Lung (tissue), 12 donors: Measurements from ENCODE around the gene IKBKG. TPM values are rescaled to one million over a fixed set of nuclear protein-coding genes. Genes with fewer than 3 reads are reported as not detected.
A peak's percentile ranks its signal among the peaks of the same experiment; 100 is the strongest.
"Not testable (repeated sequence)": the region's sequence is repeated elsewhere in the genome, so short reads cannot be mapped to it uniquely, and the experiment has no call there.

ENCODE experiments used
- ATAC-seq: fragments of 200-7000 bp; cut with Tn5 transposase; one replicate; pipeline ENCODE4 v1.9.1; 2020; ENCODE audit warnings: moderate number of reproducible peaks; ENCODE audit not compliant: insufficient read depth, low FRiP score
- DNase-seq, 3 donors: peaks; one replicate each; pipeline ENCODE4 v3.0.0-alpha.2; 2013 to 2017
- H3K27ac ChIP-seq, 2 donors: one replicate each; pipeline ENCODE4 v1.5.1; 2013; ENCODE audit warnings: mild to moderate bottlenecking in 2 of 2, moderate library complexity in 2 of 2, control low read depth in 1 of 2, inconsistent platforms in 1 of 2, low read depth in 1 of 2, low read length in 1 of 2
- H3K27me3 ChIP-seq, 3 donors: one replicate each; pipeline ENCODE4 v1.5.1; 2013; ENCODE audit warnings: low read length in 2 of 3; ENCODE audit not compliant: control insufficient read depth in 3 of 3, insufficient read depth in 3 of 3
- H3K36me3 ChIP-seq, 4 donors: one replicate each; pipeline ENCODE4 v1.5.1; 2013; ENCODE audit warnings: low read length in 4 of 4, mild to moderate bottlenecking in 1 of 4, moderate library complexity in 1 of 4; ENCODE audit not compliant: control insufficient read depth in 4 of 4, insufficient read depth in 4 of 4
- H3K4me1 ChIP-seq, 5 donors: one replicate each; pipeline ENCODE4 v1.5.1; 2013; ENCODE audit warnings: low read length in 5 of 5, mild to moderate bottlenecking in 2 of 5, moderate library complexity in 1 of 5; ENCODE audit not compliant: control insufficient read depth in 5 of 5, insufficient read depth in 5 of 5
- H3K4me3 ChIP-seq: one replicate; pipeline ENCODE4 v1.5.1; 2013; ENCODE audit warnings: mild to moderate bottlenecking, control low read depth, moderate library complexity
- H3K9ac ChIP-seq, 2 donors: one replicate each; pipeline ENCODE4 v1.5.1; 2013; ENCODE audit warnings: low read length in 2 of 2, control low read depth in 1 of 2; ENCODE audit not compliant: insufficient read depth in 1 of 2
- H3K9me3 ChIP-seq, 4 donors: one replicate each; pipeline ENCODE4 v1.5.1; 2013; ENCODE audit warnings: low read length in 3 of 4, mild to moderate bottlenecking in 1 of 4, moderate library complexity in 1 of 4; ENCODE audit not compliant: control insufficient read depth in 4 of 4, insufficient read depth in 3 of 4
- CTCF ChIP-seq: IDR thresholded peaks from 2 replicates; pipeline ENCODE4 v1.5.1; 2012; ENCODE audit warnings: mild to moderate bottlenecking; ENCODE audit errors: control extremely low read depth, extremely low read depth
- WGBS, 2 donors: extraction: QIAGEN DNeasy Blood & Tissue Kit; methylation state at CpG; one replicate each; pipeline ENCODE4 v1.1.7; 2013; 5-methylcytosine and 5-hydroxymethylcytosine counted together
- polyA plus RNA-seq, 2 donors: library from polyadenylated mRNA; stranded (reverse); fragments of 200-250 nt; gene quantifications; one replicate each; pipeline ENCODE4 v1.2.1, GENCODE V29; 2013
- total RNA-seq, 2 donors: library from RNA; depleted of rRNA in 1 of 2; stranded (reverse); fragments of >200 nt in 1 of 2; gene quantifications; one replicate each; pipeline ENCODE4 v1.2.1, GENCODE V29; 2014 to 2021
- donor health status: control.
- donor health status: control.
- donor health status: Bipolar disorder and iron deficiency.
- donor health status: healthy.
- donor health status: DM: yes; HTN: yes; CAD: no.

The IKBKG gene
- total and polyA plus RNA-seq, 4 donors, result 12.0 to 58.3 (median 36.4) TPM

GRCh38 chrX:154548028-154548316 lies 552 bp downstream of the IKBKG start:
- 0 to 42% methylated on average over 9 of the region's 9 CpGs for WGBS, 2 donors
- TF ChIP-seq CTCF, result no peak
- DNase-seq (no peak), ATAC-seq (no peak)
- Histone ChIP-seq H3K27ac (peak overlapping the region; percentile 92 to 93), H3K27me3 (no peaks in the 10 kb centered on the region), H3K36me3 (peaks cover 0 to 5% (median 1%) of the 10 kb centered on the region in 4 donors), H3K9ac (peak overlapping the region; percentile 46 to 72), H3K4me3 (peak overlapping the region; percentile 79), H3K9me3 (peaks cover 0 to 7% (median 0%) of the 10 kb centered on the region in 4 donors), H3K4me1 (peaks cover 0 to 11% (median 0%) of the 10 kb centered on the region in 5 donors)

- Histone ChIP-seq H3K9ac (no peak overlapping the region), H3K27ac (no peak overlapping the region), H3K4me3 (no peak overlapping the region), H3K36me3 (peaks cover 0 to 7% (median 2%) of the 10 kb centered on the region in 4 donors), H3K9me3 (peaks cover 0 to 7% (median 0%) of the 10 kb centered on the region in 4 donors), H3K27me3 (no peaks in the 10 kb centered on the region), H3K4me1 (peaks cover 0 to 11% (median 0%) of the 10 kb centered on the region in 5 donors)
- DNase-seq (no peak), ATAC-seq (no peak)
- WGBS, 2 donors, result 87 to 89% methylated on average over 1 of the region's 1 CpG
- TF ChIP-seq CTCF, result no peak
These were observed 2.3 kb downstream of the IKBKG start for GRCh38 chrX:154549766-154550165.

GRCh38 chrX:154552112-154552806 lies 4.8 kb downstream of the IKBKG start:
- 57 to 85% methylated on average over 7 to 12 of the region's 18 CpGs for WGBS, 2 donors

GRCh38 chrX:154558060-154558690 lies 10.8 kb downstream of the IKBKG start:
- DNase-seq, H3K27ac ChIP-seq, ATAC-seq, H3K27me3 ChIP-seq, H3K4me3 ChIP-seq, H3K4me1 ChIP-seq, H3K36me3 ChIP-seq, H3K9me3 ChIP-seq, H3K9ac ChIP-seq: not testable (repeated sequence)
- 87 to 91% methylated on average over 4 to 5 of the region's 24 CpGs for WGBS, 2 donors

More at GRCh38 chrX:154552112-154552806, 4.8 kb downstream of the IKBKG start:
- not testable (repeated sequence) for H3K36me3 ChIP-seq, H3K27me3 ChIP-seq, H3K4me1 ChIP-seq, H3K9me3 ChIP-seq, H3K4me3 ChIP-seq, H3K27ac ChIP-seq, DNase-seq, ATAC-seq, H3K9ac ChIP-seq

GRCh38 chrX:154558896-154559295 lies 11.5 kb downstream of the IKBKG start:
- H3K9ac ChIP-seq, H3K4me1 ChIP-seq, H3K9me3 ChIP-seq, H3K4me3 ChIP-seq, H3K27me3 ChIP-seq, DNase-seq, H3K36me3 ChIP-seq, ATAC-seq, H3K27ac ChIP-seq: not testable (repeated sequence)
- WGBS, 2 donors, result 92% methylated on average over 10 of the region's 21 CpGs; no CpG with 5 or more reads in 1 of the 2 donors

- ATAC-seq, result not testable (repeated sequence)
These were observed 12.9 kb downstream of the IKBKG start for GRCh38 chrX:154560326-154560725.

More at GRCh38 chrX:154560326-154560725, 12.9 kb downstream of the IKBKG start:
- not testable (repeated sequence) for H3K9ac ChIP-seq, H3K36me3 ChIP-seq, H3K27me3 ChIP-seq, DNase-seq, H3K9me3 ChIP-seq, H3K4me1 ChIP-seq, H3K4me3 ChIP-seq, H3K27ac ChIP-seq
- WGBS, 2 donors, result 86 to 90% methylated on average over 9 to 12 of the region's 31 CpGs
